HEK293 (cell line): ENCODE measurements around the gene TTC24.

Experiments used
- ATF2 ChIP-seq: fragments of 450-650 bp; formaldehyde crosslinking; IDR thresholded peaks from 2 replicates; pipeline ENCODE4 v1.5.1; 2016; ENCODE audit warnings: missing biosample characterization, missing genetic modification characterization, low read depth
- CTCF ChIP-seq: fragments of 450-650 bp; formaldehyde crosslinking; IDR thresholded peaks from 2 replicates; pipeline ENCODE4 v1.5.1; 2016; ENCODE audit warnings: missing biosample characterization, missing genetic modification characterization
- SP2 ChIP-seq: fragments of 450-650 bp; formaldehyde crosslinking; IDR thresholded peaks from 2 replicates; pipeline ENCODE4 v1.5.1; 2016; ENCODE audit warnings: missing biosample characterization, missing genetic modification characterization
- YY1 ChIP-seq: fragments of 450-650 bp; formaldehyde crosslinking; IDR thresholded peaks from 2 replicates; pipeline ENCODE4 v1.5.1; 2018; ENCODE audit warnings: missing biosample characterization, missing genetic modification characterization
- ZBTB1 ChIP-seq: fragments of 450-650 bp; formaldehyde crosslinking; IDR thresholded peaks from 2 replicates; pipeline ENCODE4 v1.5.1; 2016; ENCODE audit warnings: missing biosample characterization, missing genetic modification characterization
- ZFP41 ChIP-seq: fragments of 450-650 bp; formaldehyde crosslinking; IDR thresholded peaks from 2 replicates; pipeline ENCODE4 v1.5.1; 2016; ENCODE audit warnings: missing biosample characterization, missing genetic modification characterization, borderline replicate concordance
- ZNF138 ChIP-seq: fragments of 450-650 bp; formaldehyde crosslinking; IDR thresholded peaks from 2 replicates; pipeline ENCODE4 v1.5.1; 2016; ENCODE audit warnings: missing biosample characterization, missing genetic modification characterization, borderline replicate concordance
- ZNF239 ChIP-seq: fragments of 450-650 bp; formaldehyde crosslinking; IDR thresholded peaks from 2 replicates; pipeline ENCODE4 v1.5.1; 2016; ENCODE audit warnings: missing biosample characterization, missing genetic modification characterization
- ZNF362 ChIP-seq: fragments of 450-650 bp; formaldehyde crosslinking; IDR thresholded peaks from 2 replicates; pipeline ENCODE4 v1.5.1; 2016; ENCODE audit warnings: missing biosample characterization, missing genetic modification characterization
- ZNF76 ChIP-seq: fragments of 450-650 bp; formaldehyde crosslinking; IDR thresholded peaks from 2 replicates; pipeline ENCODE4; 2016; ENCODE audit warnings: low read depth, missing biosample characterization, missing genetic modification characterization, borderline replicate concordance

GRCh38 chr1:156618853-156619581, 39.5 kb downstream of the TTC24 start, which contains the start of gene HAPLN2:
- TF ChIP-seq SP2 (tag by site-specific recombination) = no peak
- no peak for TF ChIP-seq ZFP41 (tag by site-specific recombination)
- no peak for TF ChIP-seq ATF2 (tag by site-specific recombination)
- no peak for TF ChIP-seq ZNF76 (tag by site-specific recombination)
- TF ChIP-seq CTCF (tag by site-specific recombination) = peak; percentile 54; the same call in 1 of the 2 replicates
- TF ChIP-seq ZNF239 = no peak
- no peak for TF ChIP-seq ZNF362
- no peak for TF ChIP-seq ZBTB1 (tag by site-specific recombination)
- TF ChIP-seq ZNF138 (tag by site-specific recombination) = no peak
- no peak for TF ChIP-seq YY1 (tag by site-specific recombination)
